Activated T-helper 1 cell treated with anti-CD3 and anti-CD28 coated beads, Interleukin-12 subunit alpha, Interleukin-12 subunit beta, Interleukin-2, Interleukin-4 antibody, amounts not matched to agents 30 ng/mL and 10 ng/mL and 1 ng/mL, durations not matched to agents 14 hours and 24 hours and 36 hours (primary cell): ENCODE results near the gene RLN1. TPM values are rescaled to one million over a fixed set of nuclear protein-coding genes. Genes with fewer than 3 reads are reported as not detected.
A peak's percentile ranks its signal among the peaks of the same experiment; 100 is the strongest.
"Not testable (repeated sequence)": the region's sequence is repeated elsewhere in the genome, so short reads cannot be mapped to it uniquely, and the experiment has no call there.

ENCODE experiments used
- DNase-seq: peaks from one replicate; pipeline ENCODE4 v3.0.0; 2021; ENCODE audit warnings: low spot score
- H3K27ac Mint-ChIP-seq: one replicate; pipeline ENCODE4 v1.8.0; 2021; ENCODE audit warnings: mild to moderate bottlenecking, mixed read lengths
- H3K27me3 Mint-ChIP-seq: one replicate; pipeline ENCODE4 v1.8.0; 2022; ENCODE audit warnings: mild to moderate bottlenecking, moderate library complexity, mixed read lengths; ENCODE audit not compliant: insufficient read depth
- H3K36me3 Mint-ChIP-seq: one replicate; pipeline ENCODE4 v1.8.0; 2021; ENCODE audit warnings: low read depth, mixed read lengths
- H3K4me1 Mint-ChIP-seq: one replicate; pipeline ENCODE4 v1.8.0; 2021; ENCODE audit warnings: low read depth, mixed read lengths
- H3K4me3 Mint-ChIP-seq: one replicate; pipeline ENCODE4 v1.8.0; 2021; ENCODE audit warnings: mild to moderate bottlenecking, moderate library complexity, mixed read lengths
- H3K9me3 Mint-ChIP-seq: one replicate; pipeline ENCODE4 v1.8.0; 2021; ENCODE audit warnings: mixed read lengths
- intact Hi-C: fragments of 100-400 bp; cut with micrococcal nuclease; formaldehyde crosslinking; loops from one replicate; pipeline ENCODE4 v1.15.1; 2024
- total RNA-seq: library from RNA; stranded (reverse); gene quantifications from 2 replicates; pipeline ENCODE4 v1.2.3, GENCODE V29; 2022

RLN1 gene
- total RNA-seq, 1 donor from 2014 or later, result 0.70 TPM

DNA sequence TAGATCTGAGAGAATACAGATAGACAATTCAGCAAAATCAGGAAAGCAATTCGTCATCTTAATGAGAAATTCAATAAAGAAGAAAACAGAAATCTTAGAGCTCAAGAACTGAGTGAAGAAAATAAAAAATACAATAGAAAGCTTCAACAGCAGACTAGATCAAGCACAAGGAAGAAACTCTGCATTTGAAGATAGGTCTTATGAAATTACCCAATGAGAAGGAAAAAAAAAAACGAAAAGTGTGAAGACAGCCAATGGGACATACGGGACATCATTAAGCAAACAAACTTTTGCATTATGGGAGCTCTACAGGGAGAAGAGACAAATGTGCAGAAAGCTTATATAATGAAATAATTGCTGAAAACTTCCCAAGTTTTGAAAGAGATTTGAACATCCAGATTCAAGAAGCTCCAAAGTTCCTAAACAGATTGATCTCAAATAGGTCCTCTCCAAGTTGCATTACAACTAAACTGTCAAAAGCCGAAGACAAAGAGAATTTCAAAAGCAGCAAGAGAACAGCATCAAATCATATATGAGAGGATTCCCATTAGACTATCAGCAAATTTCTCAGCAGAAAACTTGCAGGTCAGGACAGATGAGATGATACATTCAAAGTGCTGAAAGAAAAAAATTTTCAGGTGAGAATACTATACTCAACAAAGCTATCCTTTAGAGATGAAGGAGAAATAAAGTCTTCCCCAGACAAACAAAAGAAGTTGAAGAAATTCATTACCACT, 24.3 kb downstream of the RLN1 start:
- no peak for DNase-seq
- Mint-ChIP-seq H3K36me3 (peaks cover 16% of the 10 kb centered on the region), H3K9me3 (peaks cover 27% of the 10 kb centered on the region), H3K4me1 (no peaks in the 10 kb centered on the region), H3K27ac (no peak overlapping the region), H3K27me3 (peaks cover 4% of the 10 kb centered on the region), H3K4me3 (no peak overlapping the region)
- intact Hi-C loops, result loop anchor here (5.0 kb wide), 1 partner anchor 37 kb away; no protein-coding TSS in a partner anchor

DNA sequence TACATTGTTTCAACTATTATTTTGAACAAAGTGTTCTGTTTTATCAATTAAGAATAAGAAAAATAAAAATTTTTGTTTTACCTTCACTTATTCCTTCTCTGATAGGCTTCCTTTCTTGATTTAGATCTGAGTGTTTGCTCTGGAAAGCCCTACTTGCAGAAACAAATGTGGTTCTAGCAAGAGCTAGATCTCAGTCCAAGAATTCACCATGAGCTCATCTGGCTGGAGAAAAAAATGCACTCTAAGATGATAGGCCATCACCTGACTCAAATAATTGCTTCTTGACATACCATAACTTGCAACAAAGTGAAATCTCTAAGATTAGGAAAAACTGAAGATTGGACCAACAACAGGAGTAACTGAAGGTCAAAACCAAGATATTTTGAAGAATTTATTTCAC, 28.8 kb downstream of the RLN1 start:
- no peak overlapping the region for H3K27ac Mint-ChIP-seq

DNA sequence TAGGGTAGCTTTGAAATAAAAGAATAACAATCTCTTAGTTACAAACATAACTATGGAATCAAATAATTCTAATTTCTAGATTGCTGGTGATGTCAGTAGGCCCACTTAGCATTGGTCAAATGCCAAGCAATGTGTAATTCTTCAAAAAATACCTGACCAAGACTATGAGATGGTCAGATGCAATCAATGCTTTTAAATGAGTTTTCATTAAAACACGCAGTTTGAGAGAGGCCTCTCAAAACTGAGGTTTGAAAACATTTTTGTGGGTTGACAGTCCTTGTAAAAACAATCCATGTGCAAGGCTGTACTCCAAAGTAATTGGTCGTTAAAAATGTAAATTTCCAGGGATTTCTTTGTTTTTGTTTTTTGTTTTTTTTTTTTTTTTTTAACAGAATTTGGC, 33.9 kb downstream of the RLN1 start:
- Mint-ChIP-seq H3K4me3 (no peak overlapping the region), H3K4me1 (peaks cover 14% of the 10 kb centered on the region), H3K36me3 (no peaks in the 10 kb centered on the region), H3K9me3 (no peaks in the 10 kb centered on the region), H3K27me3 (peaks cover 2% of the 10 kb centered on the region), H3K27ac (no peak overlapping the region)
- intact Hi-C loops, result loop anchor here (10.0 kb wide), 2 partner anchors 119 to 299 kb away; no protein-coding TSS in a partner anchor
- no peak for DNase-seq

More for the DNA sequence above, 28.8 kb downstream of the RLN1 start:
- DNase-seq, result no peak
- Mint-ChIP-seq H3K4me1 (no peaks in the 10 kb centered on the region), H3K27me3 (peaks cover 6% of the 10 kb centered on the region), H3K4me3 (no peak overlapping the region), H3K9me3 (peaks cover 16% of the 10 kb centered on the region), H3K36me3 (peaks cover 8% of the 10 kb centered on the region)
- intact Hi-C loops, result no loop called here

DNA sequence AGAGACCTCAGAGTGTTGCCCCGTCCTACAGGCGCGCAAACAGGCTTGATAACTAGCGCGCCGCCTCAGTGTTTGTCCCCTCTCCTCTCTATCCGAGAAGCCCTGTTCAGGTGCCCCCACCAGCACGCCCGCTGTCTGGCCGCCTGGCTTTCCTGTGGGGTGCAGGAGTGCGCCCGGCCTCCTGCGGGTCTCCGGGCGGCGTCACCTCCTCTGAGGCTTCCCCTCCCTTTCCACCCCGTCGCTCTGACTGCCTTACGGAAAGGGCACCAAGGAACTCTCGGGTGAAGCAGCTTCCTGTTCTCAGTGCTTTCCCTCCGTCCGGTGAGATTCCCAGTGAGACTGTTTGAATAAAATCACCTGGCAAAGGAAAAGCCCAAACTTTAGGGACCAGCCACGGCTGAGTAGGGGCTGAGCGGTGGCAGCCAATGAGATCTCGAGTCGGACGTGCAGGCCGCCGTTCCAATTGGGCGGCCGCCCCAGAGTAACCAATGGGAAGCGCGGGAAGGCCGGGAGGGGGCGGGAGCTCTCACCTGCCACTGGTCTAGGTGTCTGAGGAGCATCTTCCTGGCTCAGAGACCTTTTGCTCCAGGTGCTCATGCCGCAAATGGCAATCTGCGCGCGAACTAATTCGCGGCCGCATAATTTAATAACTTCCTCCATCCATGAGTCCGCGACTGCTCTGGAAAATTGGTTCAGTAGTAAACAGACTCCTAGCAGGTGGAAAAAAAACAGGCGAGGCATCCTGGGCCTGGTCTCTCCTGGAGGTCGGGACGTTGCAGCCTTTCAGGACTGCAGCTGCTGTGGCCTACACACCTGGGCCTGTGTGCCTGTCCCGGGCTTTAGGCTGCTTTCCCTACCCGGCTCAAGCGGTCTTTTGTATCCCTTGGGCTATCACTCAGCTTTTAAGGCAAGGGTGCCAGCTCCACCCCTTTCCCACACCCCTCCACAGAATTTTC, 35.6 kb downstream of the RLN1 start, which contains the start of gene RLN2:
TSS of gene RLN2 (minus strand) at position 877 of the 956 bp plus-strand sequence. CDS start at position 741, 136 bp downstream.
- H3K9me3 Mint-ChIP-seq, DNase-seq, H3K36me3 Mint-ChIP-seq, H3K27me3 Mint-ChIP-seq: not testable (repeated sequence)
- peaks cover 14% of the 10 kb centered on the region for H3K4me1 Mint-ChIP-seq
- intact Hi-C loops, result loop anchor here (10.0 kb wide), 2 partner anchors 121 to 301 kb away; no protein-coding TSS in a partner anchor
- peak within 1 kb of the TSS; percentile 52 for H3K4me3 Mint-ChIP-seq
- peak within 1 kb of the TSS; percentile 26 for H3K27ac Mint-ChIP-seq

DNA sequence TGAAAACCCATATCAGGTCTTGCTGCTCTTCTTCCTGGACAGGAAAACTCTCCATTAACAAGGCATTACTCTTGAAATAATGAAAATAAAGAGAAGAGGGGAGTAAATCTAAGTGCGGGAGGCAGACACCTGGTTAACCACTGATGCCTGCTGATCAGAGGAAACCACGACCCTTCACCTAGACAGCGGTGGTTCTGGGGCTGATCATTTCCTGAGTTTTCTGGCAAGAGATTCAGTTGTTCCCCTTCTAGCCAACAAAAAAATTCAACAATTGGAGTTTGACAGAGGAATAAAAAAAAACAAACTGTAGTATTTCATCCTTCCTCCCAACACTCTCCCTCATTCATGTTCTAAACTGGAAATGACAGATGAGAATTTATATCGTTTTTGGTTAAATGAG, 38.1 kb downstream of the RLN1 start:
- no peak overlapping the region for H3K4me3 Mint-ChIP-seq

DNA sequence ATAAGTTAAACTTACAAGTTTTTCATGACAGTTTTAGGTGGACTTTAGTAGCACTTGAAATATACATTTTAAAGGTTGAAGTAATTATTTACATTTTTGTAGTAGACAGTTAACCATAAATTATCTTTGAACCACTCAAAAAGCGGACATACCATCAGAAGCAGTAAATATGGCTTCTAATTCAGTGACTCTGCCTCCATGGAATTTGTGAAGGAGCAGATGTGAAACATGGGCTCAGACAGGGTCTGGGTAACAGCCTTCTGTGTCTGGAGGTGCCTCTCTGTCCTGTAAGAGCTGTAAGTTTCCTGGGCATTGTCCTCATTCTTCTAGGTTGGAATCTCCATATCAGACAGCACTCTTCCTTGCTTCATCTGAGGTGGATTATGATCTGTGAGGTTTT, 47.5 kb downstream of the RLN1 start:
- Mint-ChIP-seq H3K27me3 (peaks cover 5% of the 10 kb centered on the region), H3K36me3 (no peaks in the 10 kb centered on the region), H3K4me3 (no peak overlapping the region), H3K27ac (no peak overlapping the region), H3K9me3 (peaks cover 23% of the 10 kb centered on the region), H3K4me1 (no peaks in the 10 kb centered on the region)
- DNase-seq, result no peak
- intact Hi-C loops, result no loop called here

More for the DNA sequence above, 38.1 kb downstream of the RLN1 start:
- H3K27me3 Mint-ChIP-seq, result no peaks in the 10 kb centered on the region
- H3K9me3 Mint-ChIP-seq, result no peaks in the 10 kb centered on the region
- intact Hi-C loops, result loop anchor here (10.0 kb wide), 2 partner anchors 123 to 303 kb away; no protein-coding TSS in a partner anchor
- DNase-seq, result no peak
- H3K27ac Mint-ChIP-seq, result no peak overlapping the region
- peaks cover 1% of the 10 kb centered on the region for H3K36me3 Mint-ChIP-seq
- peaks cover 14% of the 10 kb centered on the region for H3K4me1 Mint-ChIP-seq

DNA sequence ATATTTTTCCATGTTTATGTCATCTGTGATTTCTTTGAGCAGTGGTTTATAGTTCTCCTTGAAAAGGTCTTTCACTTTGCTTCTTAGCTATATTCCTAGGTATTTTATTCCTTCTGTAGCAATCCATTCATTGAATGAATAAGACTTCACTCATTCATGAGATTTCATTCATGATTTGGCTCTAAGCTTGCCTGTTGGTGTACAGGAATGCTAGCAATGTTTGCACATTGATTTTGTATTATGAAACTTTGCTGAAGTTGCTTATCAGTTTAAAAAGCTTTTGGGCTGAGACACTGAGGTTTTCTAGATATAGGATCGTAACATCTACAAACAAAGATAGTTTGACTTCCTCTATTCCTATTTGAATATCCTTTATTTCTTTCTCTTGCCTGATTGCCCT, 51.1 kb downstream of the RLN1 start:
- DNase-seq, result no peak
- intact Hi-C loops, result no loop called here
- no peak overlapping the region for H3K4me3 Mint-ChIP-seq
- H3K9me3 Mint-ChIP-seq, result peaks cover 13% of the 10 kb centered on the region
- no peak overlapping the region for H3K27ac Mint-ChIP-seq
- no peaks in the 10 kb centered on the region for H3K4me1 Mint-ChIP-seq
- peaks cover 3% of the 10 kb centered on the region for H3K27me3 Mint-ChIP-seq
- H3K36me3 Mint-ChIP-seq, result no peaks in the 10 kb centered on the region

DNA sequence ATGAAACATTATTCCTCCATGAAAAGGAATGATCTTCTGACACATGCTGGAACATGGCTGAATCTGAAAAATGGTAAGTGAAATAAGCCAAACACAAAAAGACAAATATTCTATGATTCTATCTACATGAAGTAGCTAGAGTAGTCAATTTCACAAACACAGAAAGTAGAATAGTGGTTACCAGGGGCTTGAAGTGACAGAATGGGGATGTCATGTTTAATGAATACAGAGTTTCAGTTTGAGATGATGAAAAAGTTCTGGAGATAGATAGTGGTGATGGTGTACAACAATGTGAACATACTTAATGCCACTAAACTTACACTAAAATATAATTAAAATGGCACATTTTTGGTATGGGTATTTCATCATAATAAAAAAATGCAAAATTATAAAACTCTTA, 53.4 kb downstream of the RLN1 start:
- Mint-ChIP-seq H3K4me3 (no peak overlapping the region), H3K4me1 (no peaks in the 10 kb centered on the region), H3K27me3 (peaks cover 3% of the 10 kb centered on the region), H3K9me3 (peaks cover 6% of the 10 kb centered on the region), H3K36me3 (no peaks in the 10 kb centered on the region), H3K27ac (no peak overlapping the region)
- intact Hi-C loops, result no loop called here
- no peak for DNase-seq

Other genes with a start within 250 kb of the RLN1 start
- gene INSL6, start 154.2 kb downstream of the RLN1 start, total RNA-seq, result not detected in 2 replicates
- 0.10 TPM in 1 of 2 replicates, not detected in the other for gene INSL4, start 108.5 kb downstream of the RLN1 start, total RNA-seq
- 1.1 and 1.5 TPM in 2 replicates for gene RLN2, start 35.2 kb downstream of the RLN1 start, total RNA-seq
- gene PLGRKT, start 98.0 kb upstream of the RLN1 start, total RNA-seq, result 43.8 and 44.8 TPM in 2 replicates
- gene CD274, start 110.7 kb upstream of the RLN1 start, total RNA-seq, result 60.4 and 61.7 TPM in 2 replicates
- 1.1 and 1.4 TPM in 2 replicates for gene PDCD1LG2, start 170.7 kb upstream of the RLN1 start, total RNA-seq